ENCODE results near the gene VPS35. TPM values are rescaled to one million over a fixed set of nuclear protein-coding genes. Genes with fewer than 3 reads are reported as not detected.
A peak's percentile ranks its signal among the peaks of the same experiment; 100 is the strongest.
"Not testable (repeated sequence)": the region's sequence is repeated elsewhere in the genome, so short reads cannot be mapped to it uniquely, and the experiment has no call there.

VPS35 gene
- total RNA-seq, 1 donor from 2014 or later: 63.3 TPM

- Histone ChIP-seq H3K4me3 (peak overlapping the region; percentile 87 to 99), H3K4me1 (peaks cover 64% of the 10 kb centered on the region), H3K27ac (no peak overlapping the region), H3K27me3 (no peaks in the 10 kb centered on the region), H3K9me3 (no peaks in the 10 kb centered on the region), H3K36me3 (no peaks in the 10 kb centered on the region)
- DNase-seq (ENCODE audit: extremely low spot score in 2 of 2): no peak
- intact Hi-C loops (cut with DNase I): loop anchor here (5.0 kb wide), 1 partner anchor 145 kb away; the partner anchor contains the start of gene C16orf87
- TF ChIP-seq POLR2A (IDR thresholded peaks at IDR 0.05) (no peak), POLR2AphosphoS5 (IDR thresholded peaks at IDR 0.05; ENCODE audit: insufficient read depth in 1 of 2, low read depth in 1 of 2) (no peak), CTCF (IDR thresholded peaks at IDR 0.05) (no peak)
Observed at GRCh38 chr16:46687486-46687885, 1.5 kb downstream of the VPS35 start.

- Histone ChIP-seq H3K36me3 (no peaks in the 10 kb centered on the region), H3K4me1 (peaks cover 64% of the 10 kb centered on the region), H3K27ac (no peak overlapping the region), H3K9me3 (no peaks in the 10 kb centered on the region), H3K4me3 (peak overlapping the region; percentile 87 to 99), H3K27me3 (no peaks in the 10 kb centered on the region)
- no peak for TF ChIP-seq POLR2AphosphoS5 (IDR thresholded peaks at IDR 0.05; ENCODE audit: insufficient read depth in 1 of 2, low read depth in 1 of 2)
- TF ChIP-seq CTCF (IDR thresholded peaks at IDR 0.05): no peak
- TF ChIP-seq POLR2A (IDR thresholded peaks at IDR 0.05): no peak
- intact Hi-C loops (cut with DNase I): loop anchor here (5.0 kb wide), 1 partner anchor 145 kb away; the partner anchor contains the start of gene C16orf87
- DNase-seq (ENCODE audit: extremely low spot score in 2 of 2): no peak
Observed at GRCh38 chr16:46686815-46687473, 2.0 kb downstream of the VPS35 start.

GRCh38 chr16:46681867-46682266, 7.1 kb downstream of the VPS35 start:
- H3K27ac ChIP-seq; DNase-seq (ENCODE audit: extremely low spot score in 2 of 2); H3K9me3 ChIP-seq; H3K27me3 ChIP-seq; H3K4me3 ChIP-seq; intact Hi-C loops (cut with DNase I): not testable (repeated sequence)
- Histone ChIP-seq H3K4me1 (peaks cover 35% of the 10 kb centered on the region), H3K36me3 (peaks cover 0 to 33% of the 10 kb centered on the region in 2 donors)

GRCh38 chr16:46677943-46678342, 11.0 kb downstream of the VPS35 start:
- intact Hi-C loops (cut with DNase I): not testable (repeated sequence)

GRCh38 chr16:46673320-46674013, 15.5 kb downstream of the VPS35 start:
- Histone ChIP-seq H3K27me3 (no peaks in the 10 kb centered on the region), H3K27ac (no peak overlapping the region), H3K36me3 (peaks cover 4 to 77% of the 10 kb centered on the region in 2 donors), H3K4me3 (no peak overlapping the region), H3K9me3 (no peaks in the 10 kb centered on the region), H3K4me1 (no peaks in the 10 kb centered on the region)
- intact Hi-C loops (cut with DNase I): no loop called here
- no peak for TF ChIP-seq POLR2AphosphoS5 (IDR thresholded peaks at IDR 0.05; ENCODE audit: insufficient read depth in 1 of 2, low read depth in 1 of 2)
- TF ChIP-seq CTCF (IDR thresholded peaks at IDR 0.05): peak in 2 of 3 experiments; percentile 53 to 56
- DNase-seq (ENCODE audit: extremely low spot score in 2 of 2): no peak

More at GRCh38 chr16:46677943-46678342, 11.0 kb downstream of the VPS35 start:
- not testable (repeated sequence) for H3K27me3 ChIP-seq; H3K4me3 ChIP-seq; H3K9me3 ChIP-seq; H3K27ac ChIP-seq; H3K4me1 ChIP-seq; DNase-seq (ENCODE audit: extremely low spot score in 2 of 2)
- H3K36me3 ChIP-seq: peaks cover 4 to 65% of the 10 kb centered on the region in 2 donors

- H3K36me3 ChIP-seq: peaks cover 0 to 75% of the 10 kb centered on the region in 2 donors
- intact Hi-C loops (cut with DNase I): no loop called here
- no peak overlapping the region for H3K4me3 ChIP-seq
- H3K9me3 ChIP-seq: no peaks in the 10 kb centered on the region
- DNase-seq (ENCODE audit: extremely low spot score in 2 of 2): no peak
- H3K27me3 ChIP-seq: no peaks in the 10 kb centered on the region
- no peaks in the 10 kb centered on the region for H3K4me1 ChIP-seq
- no peak overlapping the region for H3K27ac ChIP-seq
- TF ChIP-seq POLR2AphosphoS5 (IDR thresholded peaks at IDR 0.05; ENCODE audit: insufficient read depth in 1 of 2, low read depth in 1 of 2): no peak
- no peak for TF ChIP-seq POLR2A (IDR thresholded peaks at IDR 0.05)
- no peak for TF ChIP-seq CTCF (IDR thresholded peaks at IDR 0.05)
Observed at GRCh38 chr16:46662123-46662522, 26.9 kb downstream of the VPS35 start.

Data from vagina (tissue), 2 donors.